GM18502 (cell line): Measurements from ENCODE around the gene RPS28.

Source experiments
- ATAC-seq: cut with Tn5 transposase; IDR thresholded peaks from one replicate; pipeline ENCODE4 v1.9.1; 2021; ENCODE audit warnings: mild to moderate bottlenecking; ENCODE audit not compliant: unreplicated experiment, poor library complexity

Gene RPS28

GRCh38 chr19:8370176-8371010 lies 49.1 kb downstream of the RPS28 start:
- no peak for ATAC-seq

GRCh38 chr19:8371011-8371804 lies 49.9 kb downstream of the RPS28 start:
- ATAC-seq: no peak
